22Rv1 (cell line): Measurements from ENCODE around the gene CXCL5.

Experiments used
- CTCF ChIP-seq: fragments of 450-650 bp; IDR thresholded peaks from 2 replicates; pipeline ENCODE4 v1.5.1; 2017; ENCODE audit warnings: mild to moderate bottlenecking
- ZFX ChIP-seq: fragments of 450-650 bp; IDR thresholded peaks from 2 replicates; pipeline ENCODE4 v1.6.1; 2017; ENCODE audit warnings: antibody characterized with exemption, borderline replicate concordance

- TF ChIP-seq CTCF, result no peak
- no peak for TF ChIP-seq ZFX
Measured at GRCh38 chr4:74045247-74045646, 46.8 kb upstream of the CXCL5 start.
